GDM1 (cell line): ENCODE measurements around the gene COX14.

ENCODE experiments used
- DNase-seq: peaks from one replicate; lab custom pipeline; 2025; lab: John Stamatoyannopoulos, UW

The COX14 gene

GRCh38 chr12:50156641-50157040, 44.6 kb downstream of the COX14 start:
- no peak for DNase-seq

GRCh38 chr12:50157259-50157658, 45.2 kb downstream of the COX14 start:
- no peak for DNase-seq

GRCh38 chr12:50160643-50161042, 48.6 kb downstream of the COX14 start:
- DNase-seq = no peak

- DNase-seq = no peak
These were observed 50.2 kb downstream of the COX14 start for GRCh38 chr12:50162230-50162629.

- no peak for DNase-seq
These were observed 52.9 kb downstream of the COX14 start for GRCh38 chr12:50164963-50165362.

- no peak for DNase-seq
These were observed 54.7 kb downstream of the COX14 start for GRCh38 chr12:50166799-50167048.

- peak; percentile 98 for DNase-seq
These were observed 55.2 kb downstream of the COX14 start, which contains the start of gene CERS5 for GRCh38 chr12:50167049-50167828. CERS5 (minus strand) TSS chr12:50167369; CDS start chr12:50167297, 72 bp downstream.
